GM19395 (cell line): ENCODE measurements around the gene MUC5AC.
"Not testable (repeated sequence)": the region's sequence is repeated elsewhere in the genome, so short reads cannot be mapped to it uniquely, and the experiment has no call there.

ENCODE experiments used
- ATAC-seq: cut with Tn5 transposase; IDR thresholded peaks from one replicate; pipeline ENCODE4 v1.9.1; 2021; ENCODE audit warnings: mild to moderate bottlenecking, moderate library complexity; ENCODE audit not compliant: unreplicated experiment

MUC5AC gene

GRCh38 chr11:1234771-1235305 lies 77.1 kb downstream of the MUC5AC start:
- no peak for ATAC-seq

GRCh38 chr11:1235306-1235900 lies 77.7 kb downstream of the MUC5AC start:
- ATAC-seq, result no peak

GRCh38 chr11:1235901-1236315 lies 78.2 kb downstream of the MUC5AC start:
- no peak for ATAC-seq

GRCh38 chr11:1236316-1237127 lies 78.8 kb downstream of the MUC5AC start:
- no peak for ATAC-seq

GRCh38 chr11:1237128-1237580 lies 79.4 kb downstream of the MUC5AC start:
- no peak for ATAC-seq

- ATAC-seq, result no peak
Measured at GRCh38 chr11:1237851-1238250, 80.1 kb downstream of the MUC5AC start.

- ATAC-seq, result no peak
Measured at GRCh38 chr11:1238767-1239595, 81.2 kb downstream of the MUC5AC start.

- ATAC-seq, result no peak
Measured at GRCh38 chr11:1239596-1240205, 81.9 kb downstream of the MUC5AC start.

- ATAC-seq, result no peak
Measured at GRCh38 chr11:1240771-1241170, 83.0 kb downstream of the MUC5AC start.

GRCh38 chr11:1241706-1242105 lies 84.0 kb downstream of the MUC5AC start:
- no peak for ATAC-seq

GRCh38 chr11:1242289-1242688 lies 84.5 kb downstream of the MUC5AC start:
- no peak for ATAC-seq

GRCh38 chr11:1242751-1243150 lies 85.0 kb downstream of the MUC5AC start:
- ATAC-seq, result not testable (repeated sequence)

- not testable (repeated sequence) for ATAC-seq
Measured at GRCh38 chr11:1243521-1243920, 85.8 kb downstream of the MUC5AC start.

- not testable (repeated sequence) for ATAC-seq
Measured at GRCh38 chr11:1244557-1244956, 86.8 kb downstream of the MUC5AC start.

- not testable (repeated sequence) for ATAC-seq
Measured at GRCh38 chr11:1245717-1246116, 88.0 kb downstream of the MUC5AC start.

- ATAC-seq, result not testable (repeated sequence)
Measured at GRCh38 chr11:1246301-1246700, 88.5 kb downstream of the MUC5AC start.

- ATAC-seq, result not testable (repeated sequence)
Measured at GRCh38 chr11:1247026-1247425, 89.3 kb downstream of the MUC5AC start.

GRCh38 chr11:1248951-1249350 lies 91.2 kb downstream of the MUC5AC start:
- ATAC-seq, result not testable (repeated sequence)

GRCh38 chr11:1250411-1250810 lies 92.7 kb downstream of the MUC5AC start:
- ATAC-seq, result not testable (repeated sequence)
